Urothelium cell line (cell line): ENCODE data around the gene MARK3.
A peak's percentile ranks its signal among the peaks of the same experiment; 100 is the strongest.
"Not testable (repeated sequence)": the region's sequence is repeated elsewhere in the genome, so short reads cannot be mapped to it uniquely, and the experiment has no call there.

ENCODE experiments used
- DNase-seq: peaks from one replicate; pipeline ENCODE4 v3.0.0; 2011; ENCODE audit warnings: low spot score, mixed read lengths
- FAIRE-seq: peaks from 2 replicates; lab custom pipeline; 2011; peaks lifted over from hg19 to GRCh38; lab: Jason Lieb, UNC

MARK3 gene

DNA sequence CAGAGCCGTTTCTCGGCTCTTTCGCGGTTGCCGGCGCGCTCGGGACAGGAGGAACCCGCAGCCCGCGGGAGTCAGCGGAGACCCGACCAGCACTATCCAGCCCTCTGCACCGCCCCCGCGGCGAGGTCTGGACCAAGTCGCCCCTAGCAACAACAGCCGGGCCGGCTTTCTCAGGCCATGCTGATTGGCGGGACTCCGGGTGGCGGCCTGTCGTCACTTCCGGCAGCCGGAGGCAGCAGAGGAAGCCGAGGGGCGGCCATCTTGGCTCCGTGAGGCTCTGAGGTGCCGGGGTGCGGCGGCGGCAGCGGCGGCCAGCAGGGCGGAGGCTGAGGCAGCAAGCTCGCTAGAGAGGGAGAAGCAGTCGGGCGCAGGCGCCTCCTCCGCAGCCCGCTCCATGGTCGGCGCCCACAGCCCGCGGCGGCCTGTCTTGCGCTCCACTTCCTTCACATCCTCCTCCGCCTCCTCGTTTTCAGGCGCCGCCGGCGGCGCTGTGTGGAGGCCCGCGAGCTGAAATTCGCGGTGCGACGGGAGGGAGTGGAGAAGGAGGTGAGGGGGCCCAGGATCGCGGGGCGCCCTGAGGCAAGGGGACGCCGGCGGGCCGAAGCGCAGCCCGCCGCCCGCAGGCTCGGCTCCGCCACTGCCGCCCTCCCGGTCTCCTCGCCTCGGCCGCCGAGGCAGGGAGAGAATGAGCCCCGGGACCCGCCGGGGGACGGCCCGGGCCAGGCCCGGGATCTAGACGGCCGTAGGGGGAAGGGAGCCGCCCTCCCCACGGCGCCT is at the start of gene MARK3:
Gene MARK3, plus strand, starts transcription at position 264 of the 777 bp plus-strand sequence. CDS start 615 bp downstream, outside the sequence.
- DNase-seq, result peak; percentile 95
- no peak for FAIRE-seq

DNA sequence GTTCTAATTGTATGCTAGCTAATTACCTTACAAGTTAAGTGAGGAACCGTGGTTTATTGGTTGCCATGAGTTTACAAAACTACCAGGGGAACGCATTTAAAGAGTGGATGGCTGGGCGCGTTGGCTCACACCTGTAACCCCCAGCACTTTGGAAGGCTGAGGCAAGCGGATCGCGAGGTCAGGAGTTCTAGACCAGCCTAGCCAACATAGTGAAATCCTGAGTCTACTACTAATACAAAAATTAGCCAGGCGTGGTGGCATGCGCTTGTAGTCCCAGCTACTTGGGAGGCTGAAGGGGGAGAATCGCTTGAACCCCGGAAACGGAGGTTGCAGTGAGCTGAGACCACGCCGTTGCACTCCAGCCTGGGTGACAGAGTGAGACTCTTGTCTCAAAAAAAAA is 49.0 kb upstream of the MARK3 start:
- FAIRE-seq (no peak), DNase-seq (no peak)

DNA sequence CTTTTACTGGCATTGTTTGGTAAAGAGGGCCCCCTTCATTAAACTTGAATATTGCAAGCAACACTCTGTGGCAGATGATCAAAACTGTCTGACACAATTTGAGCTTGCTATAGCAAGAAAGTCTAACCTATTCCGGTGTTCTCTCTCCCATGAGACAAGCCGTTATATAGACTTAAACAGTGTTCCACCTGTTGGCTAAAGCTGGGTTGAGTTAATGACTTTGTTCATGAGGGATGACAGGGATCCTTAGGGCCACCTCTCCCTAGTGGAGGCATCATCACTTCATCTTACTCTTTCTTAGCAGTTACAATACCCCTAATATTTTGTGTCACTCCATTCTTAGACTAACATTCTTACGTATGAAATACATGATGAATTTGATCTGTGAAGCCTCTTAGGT is 47.4 kb upstream of the MARK3 start:
- DNase-seq, result no peak
- FAIRE-seq, result no peak

DNA sequence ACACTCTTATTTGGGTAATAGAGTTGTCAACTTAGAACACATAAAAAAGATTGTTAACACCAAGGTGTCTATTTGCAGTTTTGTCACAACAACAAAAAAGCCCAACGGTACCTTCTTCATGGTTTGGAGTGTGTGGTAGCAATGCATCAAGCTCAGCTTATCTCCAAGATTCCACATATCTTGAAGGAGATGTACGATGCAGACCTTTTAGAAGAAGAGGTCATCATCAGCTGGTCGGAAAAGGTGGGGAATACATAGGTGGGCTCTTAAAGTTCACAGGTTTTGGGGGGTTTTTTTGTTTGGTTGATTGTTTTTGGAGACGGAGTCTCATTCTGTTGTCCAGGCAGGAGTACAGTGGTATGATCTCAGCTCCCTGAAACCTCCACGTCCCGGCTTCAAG is 45.7 kb upstream of the MARK3 start:
- DNase-seq (no peak), FAIRE-seq (no peak)

DNA sequence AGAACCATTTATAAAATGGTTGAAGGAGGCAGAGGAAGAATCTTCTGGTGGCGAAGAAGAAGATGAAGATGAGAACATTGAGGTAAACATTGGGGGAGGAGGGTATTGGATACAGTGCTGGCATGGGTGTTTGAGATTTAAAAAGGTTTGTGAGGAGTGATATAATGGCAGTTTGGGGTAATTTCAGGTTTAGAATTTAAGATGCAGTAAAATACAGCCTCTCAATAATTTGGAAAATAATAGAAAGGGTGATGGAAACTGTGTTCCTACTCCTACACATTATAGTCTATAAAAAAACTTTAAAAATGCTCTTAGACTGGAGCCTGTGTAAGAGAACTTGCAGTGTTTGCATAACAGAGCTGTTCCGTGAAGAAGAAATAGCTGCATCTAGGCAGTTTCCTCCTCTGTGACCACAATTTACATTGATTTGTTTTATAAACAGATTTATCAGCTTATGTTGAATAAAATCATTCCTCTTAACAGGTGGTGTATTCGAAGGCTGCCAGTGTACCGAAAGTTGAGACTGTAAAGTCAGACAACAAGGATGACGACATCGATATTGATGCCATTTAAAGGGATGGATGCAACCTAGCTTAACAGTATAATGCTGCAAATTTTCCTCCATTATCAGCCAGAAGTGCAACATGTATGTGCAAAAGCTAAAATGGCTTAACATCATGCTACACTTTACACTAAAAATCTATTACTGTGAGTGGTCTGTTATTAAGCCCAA is 44.6 kb upstream of the MARK3 start:
- FAIRE-seq, result no peak

DNA sequence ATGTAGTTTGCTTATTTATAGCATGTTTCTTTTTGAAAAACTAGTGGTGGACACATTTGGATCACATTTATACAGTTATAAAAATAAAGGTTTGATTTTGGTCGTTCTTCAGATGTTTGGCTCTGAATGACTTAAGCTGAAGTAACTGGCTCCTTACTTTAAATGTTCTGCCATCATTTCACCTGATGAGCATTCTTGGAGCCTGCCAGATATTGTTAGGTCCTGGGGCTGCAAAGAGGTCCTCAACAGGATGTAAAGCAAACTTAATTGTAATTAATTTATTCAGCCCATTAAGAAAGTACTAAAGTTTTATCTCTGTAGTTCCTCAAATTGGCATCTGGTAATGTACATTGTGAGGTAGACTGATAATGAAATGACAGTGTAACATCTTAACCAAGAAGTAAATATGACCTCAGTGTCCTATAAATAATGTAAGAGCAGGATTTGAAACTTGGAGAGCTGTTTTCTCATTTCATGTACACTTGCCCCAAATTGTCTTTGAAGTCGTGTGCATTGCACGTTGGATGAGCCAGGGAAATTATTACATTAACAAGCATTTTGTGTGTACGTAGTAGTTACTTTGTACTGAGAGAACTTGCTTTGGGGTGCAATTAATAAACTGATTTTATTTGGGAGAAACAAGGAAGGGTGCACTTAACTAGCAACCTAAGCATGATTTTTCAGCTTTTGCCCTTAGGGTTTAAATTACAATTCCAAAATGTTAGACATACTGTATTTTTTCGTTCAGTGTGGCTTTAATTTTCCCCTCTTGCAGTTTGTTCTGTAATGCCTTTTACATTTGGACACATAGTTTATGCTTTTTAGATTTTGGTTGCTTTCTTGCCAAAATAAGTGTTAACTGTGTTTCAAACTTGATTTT is 43.7 kb upstream of the MARK3 start:
- no peak for DNase-seq
- no peak for FAIRE-seq

More for the DNA sequence above, 44.6 kb upstream of the MARK3 start:
- no peak for DNase-seq

DNA sequence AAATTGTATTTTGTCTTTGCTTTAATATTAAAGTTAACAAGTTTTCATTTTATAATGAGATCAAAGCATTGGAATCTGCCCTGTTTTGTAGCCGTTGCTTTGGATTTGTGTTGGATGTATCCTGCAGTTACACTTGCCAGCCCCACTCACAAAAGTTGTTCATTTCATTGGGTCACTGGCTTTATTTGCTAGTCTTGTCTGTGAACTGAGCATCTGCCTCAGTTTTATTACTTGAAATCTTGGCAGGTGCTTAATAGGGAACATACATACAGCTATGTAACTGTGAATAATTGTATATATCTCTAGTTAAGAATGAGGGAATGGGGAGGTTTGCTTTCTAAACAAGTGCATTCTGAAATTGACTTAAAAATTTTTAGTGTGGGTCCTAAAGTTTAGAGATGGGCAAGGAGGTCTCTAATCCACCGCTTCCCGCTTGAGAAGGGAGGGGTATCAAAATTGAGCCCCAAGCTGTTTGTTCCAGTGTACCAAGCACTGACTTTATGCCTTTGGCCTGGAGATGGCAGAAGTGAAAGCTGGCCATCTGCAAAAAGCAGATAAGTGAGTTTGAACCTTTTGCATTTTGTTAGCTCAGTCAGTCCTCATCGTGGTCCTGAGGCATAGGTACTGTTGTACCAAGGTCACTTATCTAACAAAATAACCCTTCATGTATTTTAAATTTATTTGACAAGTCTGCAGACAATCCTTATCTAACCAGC is 41.9 kb upstream of the MARK3 start:
- no peak for DNase-seq
- FAIRE-seq, result no peak

DNA sequence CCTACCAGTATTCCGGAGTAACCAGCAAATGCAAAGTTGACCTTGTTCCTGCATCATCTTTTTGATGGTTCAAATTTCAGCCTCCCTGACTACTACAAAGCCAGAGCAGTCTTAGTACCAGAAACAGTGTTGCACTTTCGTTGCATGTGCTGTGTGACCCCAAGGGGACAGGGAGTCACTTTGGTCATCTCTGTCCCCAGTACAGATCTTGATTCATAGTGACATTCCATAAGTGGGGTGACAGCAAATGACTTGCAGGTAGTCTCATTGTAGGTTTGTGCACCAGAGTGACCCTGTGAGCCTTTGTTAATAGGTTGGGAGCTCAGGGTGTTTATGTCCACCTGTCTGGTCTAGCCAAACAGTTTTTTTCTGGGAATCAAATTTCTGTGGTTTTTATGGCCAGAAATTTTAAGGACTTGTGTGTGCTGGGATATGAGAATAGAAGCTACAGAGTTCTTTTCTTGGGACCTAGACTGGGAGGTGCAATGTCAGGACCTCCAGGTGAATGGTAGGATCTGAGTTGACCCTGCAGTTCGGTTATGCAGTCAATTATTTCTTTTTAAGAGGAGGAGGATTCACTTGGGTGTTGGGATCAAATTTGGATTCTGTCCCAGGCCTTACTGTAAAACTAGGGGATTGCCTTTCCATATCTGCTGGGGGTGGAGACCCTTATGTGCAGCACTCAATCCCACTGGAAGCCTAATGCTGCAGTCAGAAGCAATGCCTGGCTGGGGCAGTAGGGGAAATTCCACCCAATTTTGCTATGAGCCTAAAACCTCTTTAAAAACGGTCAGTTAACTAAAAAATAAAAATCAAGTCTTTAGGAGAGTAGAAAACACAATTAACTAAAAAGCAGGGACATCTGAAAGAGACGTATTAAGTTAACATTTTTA is 41.1 kb upstream of the MARK3 start:
- no peak for DNase-seq
- FAIRE-seq, result no peak

DNA sequence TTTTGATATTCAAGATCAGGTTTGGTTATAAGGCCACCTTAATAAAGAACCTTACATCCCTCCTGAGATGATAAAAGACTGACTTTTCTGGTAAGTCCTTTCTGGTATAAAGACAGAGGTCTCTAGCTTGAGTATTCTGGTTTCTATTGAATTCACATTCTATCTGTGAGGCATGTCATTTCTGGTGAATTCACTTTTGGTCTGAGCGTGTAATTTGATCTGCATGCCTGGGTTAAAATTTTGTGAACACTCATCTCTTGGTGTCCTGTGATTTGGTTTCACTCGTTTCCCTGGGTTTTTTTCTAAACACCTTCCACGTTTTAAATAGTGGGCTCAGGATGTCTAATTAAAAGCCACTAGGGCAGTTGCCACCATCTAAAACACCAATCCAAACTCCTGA is 38.9 kb upstream of the MARK3 start:
- no peak for FAIRE-seq

DNA sequence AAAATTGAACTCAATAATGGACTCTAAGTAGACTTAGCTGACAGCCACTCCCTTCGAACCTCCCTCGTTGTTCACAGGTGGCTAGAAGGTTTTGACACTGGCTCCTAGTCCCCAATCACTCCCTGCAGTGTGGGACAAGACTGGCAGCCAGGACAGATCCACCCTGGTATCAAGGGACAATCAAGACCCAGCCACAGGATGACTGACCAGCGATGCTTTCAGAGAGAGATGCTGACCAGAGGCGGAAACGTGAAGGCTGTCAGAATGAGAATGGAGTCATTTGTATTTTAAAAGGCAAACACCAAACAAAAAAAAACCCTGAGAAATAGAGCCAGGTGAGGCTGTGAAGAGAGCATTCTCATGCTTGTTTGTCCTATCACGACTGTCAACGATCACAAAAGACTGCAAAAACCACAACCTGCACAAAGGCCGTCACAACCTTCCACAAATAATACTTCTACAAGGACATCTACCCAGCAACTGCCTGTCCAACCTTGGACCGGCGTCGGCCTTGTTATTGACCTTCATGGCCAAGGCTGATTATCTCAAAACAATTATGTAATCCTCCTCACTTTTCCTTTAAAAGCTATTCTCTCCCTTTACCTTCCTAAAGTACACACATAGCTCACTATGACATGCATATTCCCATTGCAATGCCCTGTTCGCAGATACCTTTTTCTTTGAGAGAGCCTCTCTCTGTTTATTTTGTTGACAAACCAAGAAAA is 38.0 kb upstream of the MARK3 start:
- FAIRE-seq (no peak), DNase-seq (no peak)

More for the DNA sequence above, 38.9 kb upstream of the MARK3 start:
- no peak for DNase-seq

DNA sequence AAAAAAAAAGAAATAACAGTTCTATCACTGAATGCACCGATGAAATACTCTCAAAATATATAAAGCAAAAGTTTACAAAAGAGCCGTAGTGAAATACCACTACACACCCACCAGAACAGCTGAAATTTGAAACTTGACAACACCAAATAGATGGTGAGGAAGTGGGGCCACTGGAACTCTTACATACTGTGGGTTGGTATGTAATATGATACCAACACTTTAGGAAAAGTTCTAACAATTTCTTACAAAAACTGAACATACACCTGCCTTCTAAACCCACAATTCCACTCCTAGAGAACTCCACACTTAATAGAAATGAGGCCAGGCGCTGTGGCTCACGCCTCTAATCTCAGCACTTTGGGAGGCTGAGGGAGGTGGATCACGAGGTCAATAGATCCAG is 37.1 kb upstream of the MARK3 start:
- DNase-seq (no peak), FAIRE-seq (no peak)

DNA sequence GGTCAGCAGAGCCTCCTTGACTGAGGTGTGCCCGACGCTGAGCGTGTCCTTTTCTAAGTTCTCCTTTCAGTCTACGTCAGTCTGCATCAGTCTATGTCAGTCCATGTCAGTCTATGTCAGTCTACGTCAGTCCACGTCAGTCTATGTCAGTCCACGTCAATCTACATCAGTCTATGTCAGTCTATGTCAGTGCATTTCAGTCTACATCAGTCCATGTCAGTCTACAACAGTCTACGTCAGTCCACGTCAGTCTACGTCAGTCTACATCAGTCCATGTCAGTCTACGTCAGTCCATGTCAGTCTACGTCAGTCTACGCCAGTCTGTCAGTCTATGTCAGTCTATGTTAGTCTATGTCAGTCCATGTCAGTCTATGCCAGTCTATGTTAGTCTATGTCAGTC is 35.2 kb upstream of the MARK3 start:
- FAIRE-seq (no peak), DNase-seq (no peak)

DNA sequence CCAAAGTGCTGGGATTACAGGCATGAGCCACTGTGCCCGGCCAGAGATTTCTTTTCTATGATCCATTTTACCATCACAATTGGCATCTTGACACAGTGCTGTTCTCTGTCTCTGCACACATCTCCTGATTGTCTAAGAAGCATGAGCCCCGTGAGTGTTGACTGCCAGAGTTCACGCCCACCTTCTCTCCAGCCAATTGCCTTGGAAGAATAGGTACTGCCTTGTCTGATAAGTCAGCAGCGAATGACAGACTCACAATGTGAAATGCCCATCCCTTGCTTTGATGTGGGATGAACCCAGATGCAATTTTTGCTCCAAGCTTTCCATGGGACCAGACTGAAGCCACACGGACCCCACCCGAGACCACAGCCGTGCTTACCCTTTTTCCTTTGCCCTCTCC is 31.9 kb upstream of the MARK3 start:
- DNase-seq (no peak), FAIRE-seq (no peak)

DNA sequence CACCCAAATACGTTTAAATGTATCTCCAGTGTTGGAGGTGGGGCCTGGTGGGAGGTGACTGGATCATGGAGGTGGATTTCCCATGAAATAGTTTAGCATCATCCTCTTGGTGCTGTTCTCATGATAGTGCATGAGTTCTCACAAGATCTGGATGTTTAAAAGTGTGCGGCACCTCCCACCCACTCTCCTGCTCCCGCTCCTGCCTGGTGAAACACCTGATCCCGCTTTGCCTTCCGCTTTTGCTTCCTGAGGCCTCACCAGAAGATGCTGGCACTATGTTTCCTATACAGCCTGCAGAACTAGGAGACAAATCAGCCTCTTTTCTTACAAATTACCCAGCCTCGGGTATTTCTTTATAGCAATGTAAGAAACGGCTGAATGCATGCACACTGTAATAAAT is 31.1 kb upstream of the MARK3 start:
- no peak for FAIRE-seq
- DNase-seq, result no peak

DNA sequence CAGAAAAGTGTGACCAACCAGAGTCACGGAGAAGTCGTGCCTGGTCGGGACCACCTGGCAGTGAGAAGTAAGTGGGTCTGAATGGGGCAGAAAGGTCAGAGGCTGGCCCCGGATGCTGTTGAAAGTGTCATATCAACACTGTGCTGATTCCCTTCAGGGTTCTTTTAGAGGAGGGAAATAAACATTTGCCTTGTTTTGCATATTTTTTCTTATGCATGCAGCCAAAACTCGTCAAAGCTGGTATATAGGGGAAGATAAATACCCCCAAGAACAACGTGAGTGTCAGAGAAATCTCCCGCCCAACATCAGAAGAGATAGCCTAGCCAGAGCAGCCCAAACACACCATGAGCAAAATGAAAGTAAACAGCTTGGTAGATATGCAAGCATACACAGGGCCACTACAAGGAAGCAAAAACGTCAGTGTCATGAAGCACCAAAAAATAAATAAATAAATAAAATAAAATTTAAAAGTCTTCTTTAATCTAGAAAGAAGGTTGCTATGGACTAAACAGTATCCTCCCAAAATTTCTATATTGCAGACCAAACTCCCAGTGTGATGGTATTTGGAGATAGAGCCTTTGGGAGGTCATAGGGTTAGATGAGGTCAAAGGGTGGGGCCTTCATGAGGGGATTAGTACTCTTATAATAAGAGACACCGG is 29.1 kb upstream of the MARK3 start:
- FAIRE-seq, result no peak
- no peak for DNase-seq

DNA sequence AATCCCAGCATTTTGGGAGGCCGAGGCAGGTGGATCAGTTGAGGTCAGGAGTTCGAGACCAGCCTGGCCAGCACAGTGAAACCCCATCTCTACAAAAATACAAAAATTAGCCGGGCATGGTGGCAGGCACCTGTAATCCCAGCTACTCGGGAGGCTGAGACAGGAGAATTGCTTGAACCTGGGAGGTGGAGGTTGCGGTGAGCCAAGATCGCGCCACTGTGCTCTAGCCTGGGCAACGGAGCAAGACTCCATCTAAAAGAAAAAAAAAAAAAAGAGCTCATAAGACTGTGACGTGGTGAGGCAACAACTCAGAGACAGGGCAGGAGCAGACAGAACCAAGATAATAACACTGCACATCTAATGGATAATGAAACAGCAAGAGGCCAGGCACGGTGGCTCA is 27.7 kb upstream of the MARK3 start:
- DNase-seq, FAIRE-seq: not testable (repeated sequence)

DNA sequence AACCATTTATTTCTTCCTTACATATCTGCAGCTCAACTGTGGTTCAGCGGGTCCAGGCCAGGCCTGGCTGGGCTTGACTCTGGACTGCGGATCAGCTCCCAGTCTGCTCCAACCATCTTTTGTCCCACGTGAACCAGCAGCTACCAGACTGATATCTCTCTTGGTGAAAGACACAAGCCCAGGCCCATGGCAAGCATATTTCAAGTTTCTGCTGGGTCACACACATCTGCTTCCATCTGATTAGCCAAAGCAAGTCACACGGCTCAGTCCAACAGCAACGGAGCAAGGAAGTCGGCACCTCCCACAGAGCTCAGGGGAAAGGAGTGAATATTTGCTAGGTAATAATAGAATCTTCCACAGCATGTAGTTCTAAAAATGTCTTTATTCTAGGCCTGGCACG is 24.7 kb upstream of the MARK3 start:
- DNase-seq, result no peak
- no peak for FAIRE-seq

DNA sequence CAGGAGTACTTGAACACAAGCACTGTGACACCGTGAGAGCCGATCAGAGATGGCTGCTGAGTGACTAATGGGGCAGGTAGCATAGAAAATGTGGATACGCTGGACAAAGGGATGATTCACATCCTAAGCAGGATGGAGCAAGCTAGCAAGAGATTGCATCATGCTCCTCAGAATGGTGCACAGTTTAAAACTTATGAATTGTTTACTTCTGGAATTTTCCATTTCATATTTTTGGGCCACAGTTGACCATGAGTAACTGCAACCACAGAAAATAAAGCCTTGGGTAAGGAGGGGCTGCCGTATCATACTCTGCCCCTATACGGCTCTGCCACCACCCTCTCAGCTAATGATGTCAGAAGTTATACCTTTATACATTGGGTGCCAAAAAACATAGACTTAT is 23.3 kb upstream of the MARK3 start:
- peak; percentile 64 for DNase-seq
- FAIRE-seq, result no peak

DNA sequence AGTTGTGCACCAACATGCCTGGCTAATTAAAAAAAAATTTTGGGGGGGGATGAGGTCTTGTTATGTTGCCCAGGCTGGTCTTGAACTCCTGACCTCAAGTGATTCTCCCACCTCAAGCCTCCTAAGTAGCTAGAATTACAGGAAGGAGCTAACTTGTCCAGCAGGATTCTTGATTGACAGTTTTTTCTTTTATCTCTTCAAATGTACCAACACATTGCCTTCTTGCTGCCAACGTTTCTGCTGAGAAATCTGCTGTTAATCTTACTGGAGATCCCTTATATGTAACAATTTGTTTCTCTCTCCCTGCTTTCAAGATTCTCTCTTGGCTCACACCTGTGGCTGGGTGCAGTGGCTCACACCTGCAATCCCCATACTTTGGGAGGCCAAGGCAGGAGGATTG is 22.4 kb upstream of the MARK3 start:
- no peak for DNase-seq

More for the DNA sequence above, 22.4 kb upstream of the MARK3 start:
- FAIRE-seq, result no peak
